Uterus (tissue), 2 donors: ENCODE data around the gene DYNC2H1.

Experiments
- POLR2A ChIP-seq, 2 donors: fragments of 450-650 bp; IDR thresholded peaks; one replicate each; pipeline ENCODE4 v1.6.1; 2016; ENCODE audit warnings: antibody characterized with exemption in 2 of 2, mild to moderate bottlenecking in 1 of 2, moderate library complexity in 1 of 2
- TF ChIP-seq, protein P1 (sequence below), 4 experiments: fragments of 200-600 bp in 2 of 4; fragments of 450-650 bp in 2 of 4; sonication (generic) in 2 of 4; IDR thresholded peaks; one replicate each; pipeline ENCODE4 v1.5.1; 2016 to 2019; ENCODE audit warnings: antibody characterized with exemption in 4 of 4, mild to moderate bottlenecking in 2 of 4, moderate library complexity in 1 of 4

DNA sequence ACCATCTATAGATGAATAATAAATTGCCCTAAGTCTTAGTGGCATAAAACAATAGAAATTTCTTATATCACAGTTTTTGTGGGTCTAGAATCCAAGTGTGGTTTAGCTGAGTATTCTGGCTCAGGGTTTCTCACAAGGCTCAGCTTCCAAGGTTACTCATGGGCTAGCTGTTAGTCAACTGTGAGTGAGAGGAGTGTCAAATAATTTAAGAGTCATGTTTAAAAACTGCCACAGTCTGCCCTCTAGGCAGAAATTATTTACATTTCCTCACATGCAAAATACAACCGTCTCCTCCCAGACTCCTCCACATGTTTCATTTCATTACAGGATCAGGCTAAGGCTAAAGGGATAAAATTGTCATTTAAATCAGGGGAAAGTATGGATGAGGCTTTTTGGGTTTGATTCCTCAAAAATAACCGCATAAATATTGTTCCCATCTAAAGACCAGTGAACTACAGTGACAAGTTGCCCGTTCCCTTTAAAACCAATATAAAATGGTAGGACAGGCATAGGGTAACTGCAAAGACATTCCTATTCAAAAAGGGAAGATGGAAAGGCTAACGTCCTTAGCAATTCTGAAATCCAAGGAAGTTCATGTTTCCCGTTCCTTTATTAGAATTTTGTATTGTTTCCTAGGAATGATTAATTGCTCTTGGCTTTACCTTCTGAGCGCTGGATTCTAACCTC lies 324.3 kb downstream of the DYNC2H1 start:
- TF ChIP-seq, protein P1, sequence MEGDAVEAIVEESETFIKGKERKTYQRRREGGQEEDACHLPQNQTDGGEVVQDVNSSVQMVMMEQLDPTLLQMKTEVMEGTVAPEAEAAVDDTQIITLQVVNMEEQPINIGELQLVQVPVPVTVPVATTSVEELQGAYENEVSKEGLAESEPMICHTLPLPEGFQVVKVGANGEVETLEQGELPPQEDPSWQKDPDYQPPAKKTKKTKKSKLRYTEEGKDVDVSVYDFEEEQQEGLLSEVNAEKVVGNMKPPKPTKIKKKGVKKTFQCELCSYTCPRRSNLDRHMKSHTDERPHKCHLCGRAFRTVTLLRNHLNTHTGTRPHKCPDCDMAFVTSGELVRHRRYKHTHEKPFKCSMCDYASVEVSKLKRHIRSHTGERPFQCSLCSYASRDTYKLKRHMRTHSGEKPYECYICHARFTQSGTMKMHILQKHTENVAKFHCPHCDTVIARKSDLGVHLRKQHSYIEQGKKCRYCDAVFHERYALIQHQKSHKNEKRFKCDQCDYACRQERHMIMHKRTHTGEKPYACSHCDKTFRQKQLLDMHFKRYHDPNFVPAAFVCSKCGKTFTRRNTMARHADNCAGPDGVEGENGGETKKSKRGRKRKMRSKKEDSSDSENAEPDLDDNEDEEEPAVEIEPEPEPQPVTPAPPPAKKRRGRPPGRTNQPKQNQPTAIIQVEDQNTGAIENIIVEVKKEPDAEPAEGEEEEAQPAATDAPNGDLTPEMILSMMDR (IDR thresholded peaks at IDR 0.05) = no peak
- TF ChIP-seq POLR2A (IDR thresholded peaks at IDR 0.05) = no peak
